ENCODE results near the gene SLC38A6. TPM values are rescaled to one million over a fixed set of nuclear protein-coding genes. Genes with fewer than 3 reads are reported as not detected.
A peak's percentile ranks its signal among the peaks of the same experiment; 100 is the strongest.

SLC38A6 gene
- total RNA-seq, 2 donors from 2014 or later: 5.9 to 9.3 TPM

GRCh38 chr14:61031026-61031425 is 50.0 kb downstream of the SLC38A6 start:
- ATAC-seq: no peak
- no peak overlapping the region for H3K27ac ChIP-seq
- DNase-seq: no peak
- intact Hi-C loops (cut with DNase I): no loop called here
- no peaks in the 10 kb centered on the region for H3K4me1 ChIP-seq
- H3K4me3 ChIP-seq: no peak overlapping the region
- no peaks in the 10 kb centered on the region for H3K27me3 ChIP-seq
- H3K9me3 ChIP-seq: no peaks in the 10 kb centered on the region
- no peaks in the 10 kb centered on the region for H3K36me3 ChIP-seq (replicated peaks in 1 of 2; ENCODE audit: insufficient read depth in 1 of 2, low read depth in 2 of 2)
- TF ChIP-seq POLR2A (IDR thresholded peaks at IDR 0.05): no peak
- no peak for TF ChIP-seq CTCF (IDR thresholded peaks at IDR 0.05)

GRCh38 chr14:61033054-61033453 is 52.0 kb downstream of the SLC38A6 start:
- H3K4me3 ChIP-seq: no peak overlapping the region
- H3K9me3 ChIP-seq: no peaks in the 10 kb centered on the region
- H3K27ac ChIP-seq: no peak overlapping the region
- no peaks in the 10 kb centered on the region for H3K4me1 ChIP-seq
- 76 to 85% methylated on average over 3 of the region's 3 CpGs for WGBS, 2 donors
- TF ChIP-seq CTCF (IDR thresholded peaks at IDR 0.05): no peak
- TF ChIP-seq POLR2A (IDR thresholded peaks at IDR 0.05): no peak
- no peak for ATAC-seq
- no peaks in the 10 kb centered on the region for H3K27me3 ChIP-seq
- intact Hi-C loops (cut with DNase I): no loop called here
- H3K36me3 ChIP-seq (replicated peaks in 1 of 2; ENCODE audit: insufficient read depth in 1 of 2, low read depth in 2 of 2): no peaks in the 10 kb centered on the region
- no peak for DNase-seq

GRCh38 chr14:61033855-61034254 is 52.8 kb downstream of the SLC38A6 start:
- TF ChIP-seq POLR2A (IDR thresholded peaks at IDR 0.05) (no peak), CTCF (IDR thresholded peaks at IDR 0.05) (no peak)
- H3K36me3 ChIP-seq (replicated peaks in 1 of 2; ENCODE audit: insufficient read depth in 1 of 2, low read depth in 2 of 2): no peaks in the 10 kb centered on the region
- no peaks in the 10 kb centered on the region for H3K4me1 ChIP-seq
- DNase-seq (no peak), ATAC-seq (no peak)
- intact Hi-C loops (cut with DNase I): no loop called here
- no peak overlapping the region for H3K4me3 ChIP-seq
- no peaks in the 10 kb centered on the region for H3K9me3 ChIP-seq
- H3K27ac ChIP-seq: no peak overlapping the region
- H3K27me3 ChIP-seq: no peaks in the 10 kb centered on the region

GRCh38 chr14:61034416-61035120 is 53.5 kb downstream of the SLC38A6 start:
- H3K27ac ChIP-seq: no peak overlapping the region

More at GRCh38 chr14:61034416-61035120, 53.5 kb downstream of the SLC38A6 start:
- WGBS, 2 donors: 66 to 67% methylated on average over 4 of the region's 4 CpGs
- Histone ChIP-seq H3K27me3 (no peaks in the 10 kb centered on the region), H3K4me1 (no peaks in the 10 kb centered on the region), H3K36me3 (replicated peaks in 1 of 2; ENCODE audit: insufficient read depth in 1 of 2, low read depth in 2 of 2) (no peaks in the 10 kb centered on the region), H3K9me3 (no peaks in the 10 kb centered on the region), H3K4me3 (no peak overlapping the region)
- DNase-seq: peak in 1 of 4 donors; percentile 6
- no peak for ATAC-seq
- intact Hi-C loops (cut with DNase I): no loop called here
- TF ChIP-seq CTCF (IDR thresholded peaks at IDR 0.05) (no peak), POLR2A (IDR thresholded peaks at IDR 0.05) (no peak)

Measured in body of pancreas (tissue), 4 donors.